Posterior vena cava (tissue), 2 donors: ENCODE measurements around the gene MYH7. TPM values are rescaled to one million over a fixed set of nuclear protein-coding genes. Genes with fewer than 3 reads are reported as not detected.
"Not testable (repeated sequence)": the region's sequence is repeated elsewhere in the genome, so short reads cannot be mapped to it uniquely, and the experiment has no call there.

Experiments
- DNase-seq: peaks from one replicate; pipeline ENCODE4 v3.0.0-alpha.2; 2020; ENCODE audit warnings: low spot score
- intact Hi-C, 2 donors: fragments of 100-400 bp; cut with DNase I; formaldehyde crosslinking; loops; one replicate each; pipeline versions ENCODE4 v1.14.1 to v1.14.2; 2022 to 2023
- total RNA-seq, 2 donors: library from RNA; stranded (reverse); fragmentation: NEBNext Ultra II Directional; extraction: Animal tissue kit (Norgen Biotek cat#: 25700); gene quantifications; one replicate each; pipeline ENCODE4 v1.2.1, GENCODE V29; 2021
- donor health status: DM: yes; HTN: yes; CAD: no.
- donor health status: DM: yes; HTN: yes; CAD: no.

MYH7 gene
- total RNA-seq, 2 donors from 2014 or later = not detected

GRCh38 chr14:23434488-23435222, 805 bp downstream of the MYH7 start:
- intact Hi-C loops = no loop called here
- DNase-seq = peak; percentile 40

- intact Hi-C loops = no loop called here
- peak; percentile 36 for DNase-seq
Measured at GRCh38 chr14:23433457-23433856, 2.0 kb downstream of the MYH7 start.

GRCh38 chr14:23432946-23433345, 2.5 kb downstream of the MYH7 start:
- intact Hi-C loops = no loop called here
- DNase-seq = peak; percentile 58

- intact Hi-C loops = no loop called here
- DNase-seq = peak; percentile 46
Measured at GRCh38 chr14:23432102-23432925, 3.1 kb downstream of the MYH7 start.

- DNase-seq = peak; percentile 60
- intact Hi-C loops = no loop called here
Measured at GRCh38 chr14:23431486-23431885, 4.0 kb downstream of the MYH7 start.

GRCh38 chr14:23430723-23431085, 4.8 kb downstream of the MYH7 start:
- no peak for DNase-seq

GRCh38 chr14:23430016-23430722, 5.3 kb downstream of the MYH7 start:
- intact Hi-C loops = no loop called here
- peak; percentile 19 for DNase-seq

More at GRCh38 chr14:23430723-23431085, 4.8 kb downstream of the MYH7 start:
- intact Hi-C loops = no loop called here

- peak; percentile 45 for DNase-seq
- intact Hi-C loops = no loop called here
Measured at GRCh38 chr14:23428686-23429495, 6.6 kb downstream of the MYH7 start.

GRCh38 chr14:23425798-23426197, 9.7 kb downstream of the MYH7 start:
- intact Hi-C loops, DNase-seq: not testable (repeated sequence)

- intact Hi-C loops = no loop called here
- no peak for DNase-seq
Measured at GRCh38 chr14:23425169-23425568, 10.3 kb downstream of the MYH7 start.

- DNase-seq = no peak
- intact Hi-C loops = no loop called here
Measured at GRCh38 chr14:23423657-23424056, 11.8 kb downstream of the MYH7 start.

- intact Hi-C loops = no loop called here
Measured at GRCh38 chr14:23421594-23421993, 13.9 kb downstream of the MYH7 start.

GRCh38 chr14:23419646-23420045, 15.8 kb downstream of the MYH7 start:
- intact Hi-C loops, DNase-seq: not testable (repeated sequence)

More at GRCh38 chr14:23421594-23421993, 13.9 kb downstream of the MYH7 start:
- DNase-seq = no peak

- intact Hi-C loops = no loop called here
- DNase-seq = no peak
Measured at GRCh38 chr14:23418021-23418420, 17.4 kb downstream of the MYH7 start.

GRCh38 chr14:23417269-23417668, 18.2 kb downstream of the MYH7 start:
- DNase-seq, intact Hi-C loops: not testable (repeated sequence)

GRCh38 chr14:23416801-23417200, 18.7 kb downstream of the MYH7 start:
- DNase-seq = no peak
- intact Hi-C loops = no loop called here

GRCh38 chr14:23415821-23416778, 19.4 kb downstream of the MYH7 start:
- intact Hi-C loops = no loop called here
- DNase-seq = no peak
